Activated effector memory CD4-positive, alpha-beta T cell treated with Interleukin-2 at 50 U/mL for 16 hours (primary cell): ENCODE data around the gene CDC14A.
"Not testable (repeated sequence)": the region's sequence is repeated elsewhere in the genome, so short reads cannot be mapped to it uniquely, and the experiment has no call there.

Experiments
- DNase-seq: peaks from one replicate; pipeline ENCODE4 v3.0.0-alpha.2; 2020

The CDC14A gene

GRCh38 chr1:100352267-100353070 lies at the start of gene CDC14A:
Gene CDC14A, plus strand, starts transcription at chr1:100352506. Its CDS starts 449 bp downstream, at chr1:100352955.
- DNase-seq = peak; percentile 80

- no peak for DNase-seq
Measured at GRCh38 chr1:100302739-100303138, 49.6 kb upstream of the CDC14A start.

- DNase-seq = no peak
Measured at GRCh38 chr1:100304227-100304626, 48.1 kb upstream of the CDC14A start.

- no peak for DNase-seq
Measured at GRCh38 chr1:100304921-100305320, 47.4 kb upstream of the CDC14A start.

GRCh38 chr1:100305954-100306353 lies 46.4 kb upstream of the CDC14A start:
- DNase-seq = no peak

GRCh38 chr1:100306735-100307313 lies 45.5 kb upstream of the CDC14A start:
- no peak for DNase-seq

- no peak for DNase-seq
Measured at GRCh38 chr1:100308777-100309176, 43.5 kb upstream of the CDC14A start.

- no peak for DNase-seq
Measured at GRCh38 chr1:100309863-100310262, 42.4 kb upstream of the CDC14A start.

- no peak for DNase-seq
Measured at GRCh38 chr1:100313382-100313781, 38.9 kb upstream of the CDC14A start.

GRCh38 chr1:100316622-100317021 lies 35.7 kb upstream of the CDC14A start:
- DNase-seq = no peak

- DNase-seq = no peak
Measured at GRCh38 chr1:100320311-100321099, 31.8 kb upstream of the CDC14A start.

- DNase-seq = no peak
Measured at GRCh38 chr1:100321100-100321493, 31.2 kb upstream of the CDC14A start.

- no peak for DNase-seq
Measured at GRCh38 chr1:100321506-100321905, 30.8 kb upstream of the CDC14A start.

- DNase-seq = no peak
Measured at GRCh38 chr1:100322436-100323211, 29.7 kb upstream of the CDC14A start.

GRCh38 chr1:100323419-100324106 lies 28.7 kb upstream of the CDC14A start:
- DNase-seq = no peak

- no peak for DNase-seq
Measured at GRCh38 chr1:100325415-100326324, 26.6 kb upstream of the CDC14A start.

- not testable (repeated sequence) for DNase-seq
Measured at GRCh38 chr1:100326325-100326670, 26.0 kb upstream of the CDC14A start.

- no peak for DNase-seq
Measured at GRCh38 chr1:100328133-100328532, 24.2 kb upstream of the CDC14A start.

- not testable (repeated sequence) for DNase-seq
Measured at GRCh38 chr1:100331146-100331545, 21.2 kb upstream of the CDC14A start.

GRCh38 chr1:100332331-100332730 lies 20.0 kb upstream of the CDC14A start:
- DNase-seq = no peak

GRCh38 chr1:100335436-100335835 lies 16.9 kb upstream of the CDC14A start:
- no peak for DNase-seq
